Nephron (organoid): ENCODE data around the gene IPP.
"Not testable (repeated sequence)": the region's sequence is repeated elsewhere in the genome, so short reads cannot be mapped to it uniquely, and the experiment has no call there.

Experiments used
- H3K27ac Mint-ChIP-seq, 3 experiments: 2 replicates each; pipeline ENCODE4 v1.8.0; 2020; ENCODE audit warnings: mixed read lengths in 3 of 3, mild to moderate bottlenecking in 2 of 3, moderate library complexity in 1 of 3
- H3K27me3 Mint-ChIP-seq: 2 replicates; pipeline ENCODE4 v1.8.0; 2021; ENCODE audit warnings: low read depth, mild to moderate bottlenecking, moderate library complexity, mixed read lengths
- H3K36me3 Mint-ChIP-seq: 2 replicates; pipeline ENCODE4 v1.8.0; 2020; ENCODE audit warnings: low read depth, mixed read lengths
- H3K4me1 Mint-ChIP-seq: 2 replicates; pipeline ENCODE4 v1.8.0; 2020; ENCODE audit warnings: mixed read lengths
- H3K4me3 Mint-ChIP-seq, 3 experiments: 2 replicates each; pipeline ENCODE4 v1.8.0; 2020; ENCODE audit warnings: mild to moderate bottlenecking in 3 of 3, mixed read lengths in 3 of 3, moderate library complexity in 2 of 3
- H3K9me3 Mint-ChIP-seq: 2 replicates; pipeline ENCODE4 v1.8.0; 2020; ENCODE audit warnings: mixed read lengths
- CTCF ChIP-seq, 3 experiments: fragments of 200-600 bp; sonication (generic); IDR thresholded peaks; one replicate each; pipeline ENCODE4 v1.5.0; 2021; ENCODE audit warnings: antibody characterized with exemption in 3 of 3; ENCODE audit not compliant: unreplicated experiment in 3 of 3

Gene IPP

DNA sequence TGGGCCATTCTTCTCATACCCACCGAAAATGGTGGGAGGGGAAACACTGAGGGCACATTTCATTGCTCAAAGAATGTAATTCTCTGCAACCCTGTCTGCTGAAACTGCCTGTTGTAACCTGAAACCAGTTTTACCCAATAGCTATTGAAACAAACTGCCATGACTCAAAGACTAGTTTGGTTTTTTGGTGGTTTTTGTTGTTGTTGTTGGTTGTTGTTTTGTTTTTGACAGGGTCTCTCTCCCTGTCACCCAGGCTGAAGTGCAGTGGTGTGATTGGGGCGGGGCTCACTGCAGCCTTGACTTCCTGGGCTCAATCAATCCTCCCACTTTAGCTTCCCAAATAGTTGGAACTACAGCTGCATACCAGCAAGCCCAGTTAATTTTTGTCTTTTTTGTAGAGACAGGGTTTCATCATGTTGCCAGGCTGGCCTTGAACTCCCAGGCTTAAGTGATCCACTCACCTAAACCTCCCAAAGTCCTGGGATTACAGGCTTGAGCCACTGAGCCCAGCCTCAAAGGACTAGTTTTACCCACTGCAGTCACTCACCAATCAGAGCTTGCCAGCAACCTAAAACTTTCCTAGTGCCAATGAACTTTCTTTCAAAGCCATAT, 2.1 kb upstream of the IPP start:
- H3K27ac Mint-ChIP-seq: peak overlapping the region in 2 of 3 experiments; percentile 44 to 81
- H3K36me3 Mint-ChIP-seq: no peaks in the 10 kb centered on the region
- peak overlapping the region; percentile 25 to 32 (median 28) for H3K4me3 Mint-ChIP-seq
- peaks cover 4% of the 10 kb centered on the region for H3K4me1 Mint-ChIP-seq
- TF ChIP-seq CTCF (IDR thresholded peaks at IDR 0.05; ENCODE audit: unreplicated experiment in 3 of 3): no peak
- H3K9me3 Mint-ChIP-seq: peaks cover 8% of the 10 kb centered on the region
- H3K27me3 Mint-ChIP-seq: no peaks in the 10 kb centered on the region

DNA sequence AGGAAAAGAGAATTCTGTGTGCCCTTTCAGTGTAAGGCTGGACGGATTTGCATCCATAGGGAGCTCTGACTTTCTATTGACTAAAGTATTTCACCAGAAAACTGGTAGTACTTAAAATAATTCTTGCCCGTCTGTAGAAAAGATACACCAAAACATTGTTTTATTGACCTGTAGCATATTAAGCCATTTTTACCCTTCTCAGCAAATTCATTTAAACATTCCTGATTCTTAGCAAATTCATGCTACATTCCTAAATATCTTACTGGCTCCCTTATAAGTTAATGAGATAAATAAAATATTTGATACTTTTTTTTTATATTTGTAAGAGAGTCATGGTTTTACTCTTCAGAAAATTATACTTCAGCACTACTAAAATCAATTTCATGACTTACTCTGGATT, 1.6 kb upstream of the IPP start:
- Mint-ChIP-seq H3K36me3 (no peaks in the 10 kb centered on the region), H3K4me1 (peaks cover 4% of the 10 kb centered on the region), H3K9me3 (peaks cover 8% of the 10 kb centered on the region), H3K4me3 (peak overlapping the region; percentile 49 to 55 (median 54)), H3K27ac (peak overlapping the region; percentile 54 to 100 (median 81)), H3K27me3 (no peaks in the 10 kb centered on the region)
- no peak for TF ChIP-seq CTCF (IDR thresholded peaks at IDR 0.05; ENCODE audit: unreplicated experiment in 3 of 3)

- H3K9me3 Mint-ChIP-seq: not testable (repeated sequence)
- H3K27ac Mint-ChIP-seq: peak overlapping the region; percentile 100
These were observed 786 bp upstream of the IPP start for GRCh38 chr1:45751039-45751838.

GRCh38 chr1:45746922-45747321, 3.5 kb downstream of the IPP start:
- Mint-ChIP-seq H3K36me3 (peaks cover 13% of the 10 kb centered on the region), H3K4me1 (peaks cover 11% of the 10 kb centered on the region), H3K27ac (peak overlapping the region in 2 of 3 experiments; percentile 53 to 55), H3K27me3 (no peaks in the 10 kb centered on the region), H3K9me3 (no peaks in the 10 kb centered on the region), H3K4me3 (peak overlapping the region in 1 of 3 experiments; percentile 34)
- TF ChIP-seq CTCF (IDR thresholded peaks at IDR 0.05; ENCODE audit: unreplicated experiment in 3 of 3): no peak

More at GRCh38 chr1:45751039-45751838, 786 bp upstream of the IPP start:
- H3K36me3 Mint-ChIP-seq, H3K27me3 Mint-ChIP-seq, H3K4me1 Mint-ChIP-seq: not testable (repeated sequence)
- H3K4me3 Mint-ChIP-seq: peak overlapping the region; percentile 93 to 99 (median 95)

DNA sequence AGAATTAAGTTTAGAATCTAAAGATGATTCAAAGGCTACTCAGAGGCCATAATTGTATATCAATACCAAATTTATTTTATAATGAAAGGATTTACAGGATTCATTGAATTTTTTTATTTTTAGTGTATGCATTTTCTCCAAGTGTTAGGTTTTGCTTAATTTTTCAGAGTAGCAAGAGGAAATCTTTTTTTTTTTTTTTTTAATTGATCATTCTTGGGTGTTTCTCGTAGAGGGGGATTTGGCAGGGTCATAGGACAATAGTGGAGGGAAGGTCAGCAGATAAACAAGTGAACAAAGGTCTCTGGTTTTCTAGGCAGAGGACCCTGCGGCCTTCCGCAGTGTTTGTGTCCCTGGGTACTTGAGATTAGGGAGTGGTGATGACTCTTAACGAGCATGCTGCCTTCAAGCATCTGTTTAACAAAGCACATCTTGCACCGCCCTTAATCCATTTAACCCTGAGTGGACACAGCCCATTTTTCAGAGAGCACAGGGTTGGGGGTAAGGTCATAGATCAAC, 10.8 kb downstream of the IPP start:
- peaks cover 36% of the 10 kb centered on the region for H3K36me3 Mint-ChIP-seq
- H3K4me3 Mint-ChIP-seq, H3K4me1 Mint-ChIP-seq, H3K27me3 Mint-ChIP-seq, H3K9me3 Mint-ChIP-seq, H3K27ac Mint-ChIP-seq: not testable (repeated sequence)

- TF ChIP-seq CTCF (IDR thresholded peaks at IDR 0.05; ENCODE audit: unreplicated experiment in 3 of 3): no peak
- H3K4me1 Mint-ChIP-seq: no peaks in the 10 kb centered on the region
- no peak overlapping the region for H3K4me3 Mint-ChIP-seq
- peaks cover 33% of the 10 kb centered on the region for H3K36me3 Mint-ChIP-seq
- no peaks in the 10 kb centered on the region for H3K27me3 Mint-ChIP-seq
- H3K27ac Mint-ChIP-seq: no peak overlapping the region
- H3K9me3 Mint-ChIP-seq: no peaks in the 10 kb centered on the region
These were observed 11.3 kb downstream of the IPP start for GRCh38 chr1:45739137-45739536.
